A549 (cell line): ENCODE results near the gene SLC28A3. TPM values are rescaled to one million over a fixed set of nuclear protein-coding genes. Genes with fewer than 3 reads are reported as not detected.

ENCODE experiments used
- ATAC-seq, 2 experiments: fragments of 200-7000 bp in 1 of 2; fragments of >200 bp in 1 of 2; cut with Nextera tagmentation in 1 of 2; cut with Tn5 transposase in 1 of 2; 3 replicates each; pipeline versions ENCODE4 v1.8.0 to v1.9.1; 2018 to 2020; ENCODE audit warnings: mild to moderate bottlenecking in 1 of 2, moderate library complexity in 1 of 2
- CTCF ChIA-PET: fragments of 300-600 bp; sonication (Branson Sonifier 250); formaldehyde crosslinking; extraction: SDS; loops from one replicate; lab custom pipeline; 2021; ENCODE audit warnings: antibody characterized with exemption, inconsistent platforms; lab: Yijun Ruan, JAX
- POLR2A ChIA-PET: fragments of 350-600 bp; formaldehyde crosslinking; extraction: SDS; loops from one replicate; lab custom pipeline; 2021; ENCODE audit warnings: antibody characterized with exemption, inconsistent platforms; lab: Yijun Ruan, JAX
- DNase-seq, 2 experiments: peaks; one replicate each; pipeline versions ENCODE4 v3.0.0 to v3.0.0-alpha.2; 2011 to 2016; ENCODE audit warnings: low read depth in 1 of 2, low spot score in 1 of 2
- FAIRE-seq: peaks from 2 replicates; lab custom pipeline; 2011; peaks lifted over from hg19 to GRCh38; lab: Jason Lieb, UNC
- H3K27ac ChIP-seq, 2 experiments: fragments of >200 bp; sonication (Bioruptor Twin); formaldehyde crosslinking; 3 replicates each; pipeline ENCODE4 v1.5.1; 2016 to 2017
- H3K4me1 ChIP-seq: fragments of >200 bp; sonication (Bioruptor Twin); formaldehyde crosslinking; 3 replicates; pipeline ENCODE4 v1.6.1; 2016
- H3K4me2 ChIP-seq: fragments of >200 bp; sonication (Bioruptor Twin); formaldehyde crosslinking; 3 replicates; pipeline ENCODE4 v1.6.1; 2016
- H3K4me3 ChIP-seq: fragments of >200 bp; sonication (Bioruptor Twin); formaldehyde crosslinking; 3 replicates; pipeline ENCODE4 v1.5.1; 2016
- H3K9me3 ChIP-seq: fragments of >200 bp; sonication (Bioruptor Twin); formaldehyde crosslinking; 3 replicates; pipeline ENCODE4 v1.6.1; 2016
- CBX2 ChIP-seq: fragments of 200-600 bp; sonication (generic); IDR thresholded peaks from 2 replicates; pipeline ENCODE4 v1.6.1; 2016; ENCODE audit warnings: low read depth, mild to moderate bottlenecking, borderline replicate concordance
- CBX8 ChIP-seq: fragments of 200-600 bp; sonication (generic); IDR thresholded peaks from 2 replicates; pipeline ENCODE4 v1.6.1; 2016
- CHD2 ChIP-seq: fragments of 150-350 bp; IDR thresholded peaks from 2 replicates; pipeline ENCODE4 v1.6.1; 2014; ENCODE audit warnings: low read length; ENCODE audit not compliant: partially characterized antibody
- E2F6 ChIP-seq: IDR thresholded peaks from 2 replicates; pipeline ENCODE4 v1.6.1; 2012; ENCODE audit warnings: low read depth, borderline replicate concordance
- EHMT2 ChIP-seq: fragments of 200-600 bp; sonication (generic); IDR thresholded peaks from 2 replicates; pipeline ENCODE4 v1.6.1; 2016; ENCODE audit warnings: antibody characterized with exemption, low read depth, mild to moderate bottlenecking, moderate library complexity
- FOSL2 ChIP-seq, 2 experiments: fragments of 450-650 bp in 1 of 2; fragments of >200 bp in 1 of 2; sonication (Bioruptor Twin) in 1 of 2; formaldehyde crosslinking; IDR thresholded peaks; 2 replicates each; pipeline versions ENCODE4 v1.5.0 to v1.6.1; 2016 to 2020; ENCODE audit warnings: mild to moderate bottlenecking in 1 of 2, moderate library complexity in 1 of 2
- FOXS1 ChIP-seq: fragments of 250-450 bp; sonication (Bioruptor Pico); IDR thresholded peaks from 2 replicates; pipeline ENCODE4 v1.5.0; 2020; ENCODE audit warnings: mild to moderate bottlenecking, moderate library complexity
- HOXB13 ChIP-seq: fragments of 250-450 bp; sonication (Bioruptor Pico); IDR thresholded peaks from 2 replicates; pipeline ENCODE4 v1.5.0; 2020; ENCODE audit warnings: low read depth, mild to moderate bottlenecking, moderate library complexity
- JUN ChIP-seq, 2 experiments: fragments of >200 bp; sonication (Bioruptor Twin); formaldehyde crosslinking; IDR thresholded peaks; 2 replicates in 1 of 2; 3 replicates in 1 of 2; pipeline ENCODE4 v1.6.1; 2016 to 2017
- MAX ChIP-seq: IDR thresholded peaks from 2 replicates; pipeline ENCODE4 v1.6.1; 2012
- MYC ChIP-seq: IDR thresholded peaks from 2 replicates; pipeline ENCODE4 v1.6.1; 2012; ENCODE audit warnings: mild to moderate bottlenecking, inconsistent platforms, low read length, improper control_type of control experiment, borderline replicate concordance
- NPAS2 ChIP-seq: fragments of 250-450 bp; sonication (Bioruptor Pico); IDR thresholded peaks from 2 replicates; pipeline ENCODE4 v1.8.0; 2022; ENCODE audit warnings: mild to moderate bottlenecking, moderate library complexity, borderline replicate concordance
- RAD21 ChIP-seq, 2 experiments: fragments of >200 bp in 1 of 2; sonication (Bioruptor Twin) in 1 of 2; formaldehyde crosslinking in 1 of 2; IDR thresholded peaks in 1 of 2; conservative IDR thresholded peaks in 1 of 2; 2 replicates in 1 of 2; 3 replicates in 1 of 2; pipeline ENCODE4 v1.6.1; 2012 to 2018; ENCODE audit warnings: inconsistent platforms in 1 of 2
- SMC3 ChIP-seq: fragments of >200 bp; sonication (Bioruptor Twin); formaldehyde crosslinking; IDR thresholded peaks from 3 replicates; pipeline ENCODE4 v1.6.1; 2018; ENCODE audit warnings: inconsistent platforms
- TFCP2L1 ChIP-seq: fragments of 250-450 bp; sonication (Bioruptor Pico); IDR thresholded peaks from 2 replicates; pipeline ENCODE4 v1.5.0; 2021; ENCODE audit warnings: mild to moderate bottlenecking
- TP53 ChIP-seq: fragments of 250-450 bp; sonication (Bioruptor Pico); IDR thresholded peaks from 2 replicates; pipeline ENCODE4 v1.5.0; 2021; ENCODE audit warnings: mild to moderate bottlenecking, moderate library complexity
- WGBS: methylation state at CpG from one replicate; pipeline ENCODE4 v1.1.6; 2017; ENCODE audit errors: missing lambda C conversion rate; 5-methylcytosine and 5-hydroxymethylcytosine counted together
- polyA plus RNA-seq, 4 experiments: library from polyadenylated mRNA; depleted of rRNA in 3 of 4; stranded (reverse); fragments of >200 nt; fragmentation: RNase III in 1 of 4; extraction: RNeasy Plus Mini Kit Qiagen cat#74134 plus additional on column Dnase treatment in 1 of 4; gene quantifications; 2 replicates in 3 of 4; 3 replicates in 1 of 4; pipeline ENCODE4 v1.2.3, GENCODE V29; 2011 to 2017

SLC28A3 gene
- polyA plus RNA-seq, 2 of the 4 experiments (the other 2 are of a cell fraction): not detected

GRCh38 chr9:84297162-84297821 is 43.3 kb downstream of the SLC28A3 start:
- WGBS: 63% methylated on average over 4 of the region's 4 CpGs
- DNase-seq (no peak), FAIRE-seq (no peak), ATAC-seq (no peak)
- Histone ChIP-seq H3K9me3 (no peaks in the 10 kb centered on the region), H3K27ac (no peak overlapping the region), H3K4me3 (no peak overlapping the region), H3K4me2 (no peak overlapping the region), H3K4me1 (0 out of 3 replicates have a peak, but pooled peaks cover 3% of the 10 kb centered on the region)
- CTCF ChIA-PET: interaction anchor here (0.7 to 2.3 kb wide), 5 partner anchors 11 to 413 kb away, joined by 3 to 8 read pairs (median 3); no protein-coding TSS in a partner anchor
- POLR2A ChIA-PET: interaction anchor here (0.6 kb wide), 1 partner anchor 362 kb away, joined by 4 read pairs; no protein-coding TSS in a partner anchor
- TF ChIP-seq CBX8: no peak
- TF ChIP-seq CBX2: no peak
- TF ChIP-seq SMC3: no peak
- TF ChIP-seq FOSL2 (IDR thresholded peaks at IDR 0.05): no peak
- TF ChIP-seq FOSL2 (CRISPR knock-in tag; IDR thresholded peaks at IDR 0.05): no peak
- TF ChIP-seq RAD21 (conservative IDR thresholded peaks at IDR 0.05 in 1 of 2, IDR thresholded peaks at IDR 0.05 in 1 of 2): no peak
- no peak for TF ChIP-seq E2F6
- TF ChIP-seq HOXB13: no peak

- CTCF ChIA-PET: interaction anchor here (0.7 to 2.3 kb wide), 4 partner anchors 10 to 412 kb away, joined by 3 to 8 read pairs (median 4); no protein-coding TSS in a partner anchor
- peak in 1 of 2 experiments; percentile 47; a peak in 1 of 6 replicates for ATAC-seq
- H3K4me1 ChIP-seq: 0 out of 3 replicates have a peak, but pooled peaks cover 3% of the 10 kb centered on the region
- TF ChIP-seq TFCP2L1 (CRISPR knock-in tag) (no peak), MAX (peak; percentile 13; the same call in 1 of the 2 replicates)
- TF ChIP-seq, all 56 proteins: peak for 1
- Histone ChIP-seq H3K4me3 (no peak overlapping the region), H3K4me2 (0 out of 3 replicates have a peak overlapping the region, but pooled peaks have one; percentile 20), H3K9me3 (no peaks in the 10 kb centered on the region), H3K27ac (no peak overlapping the region)
- POLR2A ChIA-PET: no interaction called here
- FAIRE-seq (no peak), DNase-seq (peak; percentile 13 to 15)
- 46% methylated on average over 7 of the region's 7 CpGs for WGBS
These were observed 44.3 kb downstream of the SLC28A3 start for GRCh38 chr9:84296146-84296843.

GRCh38 chr9:84294241-84294950 is 46.2 kb downstream of the SLC28A3 start:
- ATAC-seq (peak in 1 of 2 experiments; percentile 45; a peak in 2 of 6 replicates), FAIRE-seq (no peak), DNase-seq (peak in 1 of 2 experiments; percentile 5)
- ChIA-PET POLR2A (no interaction called here), CTCF (interaction anchor here (0.6 to 3.6 kb wide), 4 partner anchors 15 to 33 kb away, joined by 3 to 18 read pairs (median 6); no protein-coding TSS in a partner anchor)
- H3K27ac ChIP-seq: no peak overlapping the region
- WGBS: 72% methylated on average over 5 of the region's 5 CpGs
- H3K4me3 ChIP-seq: no peak overlapping the region
- H3K4me1 ChIP-seq: 0 out of 3 replicates have a peak, but pooled peaks cover 3% of the 10 kb centered on the region
- no peak overlapping the region for H3K4me2 ChIP-seq
- TF ChIP-seq CHD2: no peak
- no peak for TF ChIP-seq NPAS2
- no peak for TF ChIP-seq JUN (IDR thresholded peaks at IDR 0.05)
- no peak for TF ChIP-seq EHMT2
- no peak for TF ChIP-seq FOXS1 (CRISPR knock-in tag)
- no peak for TF ChIP-seq MYC
- no peak for TF ChIP-seq TP53 (CRISPR knock-in tag)
- no peaks in the 10 kb centered on the region for H3K9me3 ChIP-seq
